AG20443 (cell line): ENCODE data around the gene PTGES2.
A peak's percentile ranks its signal among the peaks of the same experiment; 100 is the strongest.

Source experiments
- DNase-seq: peaks from one replicate; pipeline ENCODE4 v3.0.0; 2012; ENCODE audit warnings: low spot score, mixed read lengths

Gene PTGES2

DNA sequence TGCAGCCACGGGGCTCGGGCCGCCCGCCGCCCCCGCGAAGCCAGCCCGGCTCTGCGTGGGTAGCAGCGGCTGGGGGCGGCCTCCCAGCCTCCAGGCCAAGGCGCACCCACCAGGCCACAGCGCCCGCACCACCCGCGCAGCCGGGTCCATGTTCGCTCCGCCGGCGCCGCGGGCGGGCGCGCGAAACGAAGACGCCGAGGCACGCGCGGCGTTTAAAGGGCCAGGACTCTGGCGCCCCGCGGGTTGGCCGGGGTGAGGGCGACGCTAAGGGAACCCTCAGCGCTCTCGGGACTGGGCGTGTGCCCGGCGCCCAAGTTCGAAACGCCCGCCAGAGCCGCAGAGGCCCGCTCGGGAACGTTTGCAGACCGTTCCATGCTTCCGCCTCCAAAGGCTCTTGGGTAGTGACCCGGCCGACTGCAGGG is at the start of gene PTGES2:
Gene PTGES2 (minus strand): TSS at position 162 of the 422 bp plus-strand sequence. CDS start 12 bp downstream, at position 150.
- peak; percentile 91 for DNase-seq

GRCh38 chr9:128175726-128176125 is 48.2 kb upstream of the PTGES2 start:
- no peak for DNase-seq

DNA sequence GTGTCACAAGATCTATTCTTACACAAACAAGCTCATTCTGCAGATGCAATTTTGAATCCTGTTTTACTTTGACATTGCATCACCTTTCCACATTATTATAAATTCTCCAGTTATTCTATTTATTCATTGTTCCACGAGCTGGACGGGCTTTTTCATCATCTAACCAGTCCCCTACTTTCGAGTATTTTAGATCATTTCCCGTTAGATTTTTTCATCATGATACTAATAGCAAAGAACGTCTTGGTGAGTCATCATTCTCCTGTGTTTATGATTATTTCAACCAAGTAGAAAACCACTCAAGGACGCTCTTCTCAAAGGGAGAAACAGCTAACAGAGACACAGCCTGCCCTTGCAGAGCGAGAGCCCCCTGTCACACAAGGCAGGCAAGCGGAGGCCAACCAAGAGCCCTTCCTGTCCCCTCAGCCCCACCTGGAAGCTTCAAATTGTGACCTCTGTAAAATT is 47.6 kb upstream of the PTGES2 start:
- no peak for DNase-seq

GRCh38 chr9:128174062-128174461 is 46.5 kb upstream of the PTGES2 start:
- DNase-seq: no peak

DNA sequence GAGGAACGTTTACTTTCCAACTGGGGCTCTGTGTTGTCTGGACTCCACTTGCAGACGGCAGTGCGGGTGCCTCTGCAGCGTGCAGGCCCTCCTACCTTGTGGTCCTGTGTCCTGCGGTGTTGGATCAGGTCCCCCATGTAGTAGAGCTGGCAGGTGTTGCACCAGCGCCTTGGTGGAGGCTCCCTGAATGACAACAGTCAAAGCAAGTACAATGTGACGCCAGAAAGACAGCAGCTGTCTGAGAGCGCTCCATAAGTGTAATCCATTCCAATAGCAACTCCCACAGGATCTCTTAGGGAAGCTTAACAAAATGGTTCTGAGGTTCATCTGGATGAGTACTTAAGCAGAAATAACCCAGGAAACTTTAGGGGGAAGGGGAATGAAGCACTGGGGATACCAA is 42.4 kb upstream of the PTGES2 start:
- no peak for DNase-seq

GRCh38 chr9:128169492-128169891 is 42.0 kb upstream of the PTGES2 start:
- DNase-seq: no peak

DNA sequence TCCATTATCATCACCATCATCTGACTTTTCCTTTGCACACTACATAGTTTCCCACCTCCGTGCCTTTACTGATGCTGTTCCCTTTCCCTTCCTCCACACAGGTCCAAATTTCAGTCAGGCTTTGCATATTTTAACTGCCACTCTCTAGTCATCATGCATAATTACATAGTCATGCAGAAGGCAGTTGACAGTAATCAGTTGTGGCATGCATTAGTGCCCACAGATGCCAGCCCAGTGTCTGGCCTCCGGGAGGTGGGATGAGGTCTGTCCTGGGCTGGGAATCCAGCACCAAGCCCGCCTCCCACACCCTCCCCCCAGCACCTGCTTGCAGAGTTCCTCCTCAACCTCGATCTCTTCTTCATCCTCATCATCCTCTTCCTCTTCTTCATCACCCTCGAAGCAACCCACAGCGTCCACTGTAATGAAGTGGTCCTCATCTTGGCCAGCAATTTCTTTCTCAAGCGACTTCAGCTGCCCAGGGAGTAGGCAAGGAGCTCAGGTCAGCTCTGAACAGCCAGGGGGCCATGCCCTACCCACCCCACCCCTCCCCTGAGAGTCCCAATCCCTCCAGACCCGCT is 41.3 kb upstream of the PTGES2 start:
- no peak for DNase-seq

GRCh38 chr9:128167209-128167608 is 39.7 kb upstream of the PTGES2 start:
- DNase-seq: no peak

- no peak for DNase-seq
These were observed 38.6 kb upstream of the PTGES2 start for GRCh38 chr9:128166169-128166568.

DNA sequence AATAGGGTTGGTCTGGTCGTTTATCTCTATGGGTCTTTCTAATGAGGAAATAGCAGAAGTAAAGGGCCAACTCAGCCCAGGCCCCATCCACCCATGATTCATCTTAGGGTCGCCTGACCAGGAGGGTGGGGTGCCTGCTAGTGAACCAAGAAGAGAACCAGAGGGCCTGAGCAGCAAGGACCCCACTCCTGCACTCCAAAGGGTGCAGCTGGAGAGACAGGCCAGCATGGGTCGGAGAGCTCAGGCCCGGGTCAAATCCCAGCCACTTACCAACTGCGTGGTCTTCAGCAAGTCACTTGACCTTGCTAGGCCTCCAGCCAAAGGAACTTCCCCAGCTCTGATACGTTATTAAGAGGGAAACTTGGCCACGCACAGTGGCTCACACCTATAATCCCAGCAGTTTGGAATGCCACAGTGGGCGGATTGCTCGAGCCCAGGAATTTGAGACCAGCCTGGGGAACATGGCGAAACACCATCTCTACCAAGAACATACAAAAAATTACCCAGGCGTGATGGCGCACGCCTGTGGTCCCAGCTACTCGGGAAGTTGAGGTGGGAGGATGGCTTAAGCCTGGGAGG is 36.9 kb upstream of the PTGES2 start:
- no peak for DNase-seq

GRCh38 chr9:128163523-128164306 is 36.2 kb upstream of the PTGES2 start:
- no peak for DNase-seq

- DNase-seq: no peak
These were observed 35.5 kb upstream of the PTGES2 start for GRCh38 chr9:128163027-128163515.

DNA sequence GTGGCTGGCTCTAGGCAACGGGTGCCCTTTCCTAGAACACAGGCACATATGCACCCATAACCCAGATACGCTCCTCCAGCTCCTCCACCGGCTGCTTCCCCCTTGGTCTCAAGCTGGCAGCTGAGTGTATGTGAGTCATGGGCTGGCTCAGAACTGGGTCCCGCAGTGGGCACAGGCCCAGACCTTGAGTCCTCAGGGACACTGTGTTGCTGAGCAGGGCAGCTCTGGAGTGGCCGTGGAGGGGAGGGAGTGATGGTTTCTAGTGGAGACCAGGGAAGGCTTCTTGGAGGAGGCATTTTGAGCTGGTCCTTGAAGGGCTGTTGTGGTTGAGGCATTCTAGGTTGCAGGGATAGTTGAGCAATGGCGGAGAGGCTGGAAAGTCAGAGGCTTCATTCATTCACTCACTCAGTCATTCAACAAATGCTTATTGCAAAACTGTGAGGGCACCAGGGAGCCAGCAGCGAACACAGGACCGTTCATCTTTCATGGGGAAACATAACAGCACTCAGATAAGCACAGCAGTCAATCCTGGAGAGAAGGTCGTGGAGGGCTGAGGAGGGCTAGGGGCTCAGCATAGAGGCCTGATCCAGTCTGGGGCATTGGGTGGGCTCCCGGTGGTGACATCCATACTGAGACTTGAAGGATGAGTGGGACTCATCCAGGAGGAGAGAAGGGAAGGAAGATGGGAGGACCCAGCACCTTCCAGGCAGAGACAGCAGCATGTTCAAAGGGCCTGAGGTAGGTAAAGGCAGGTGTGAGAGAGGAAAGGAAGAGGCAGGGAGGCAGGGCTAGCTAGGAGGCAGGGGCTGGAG is 34.9 kb upstream of the PTGES2 start:
- peak; percentile 39 for DNase-seq

GRCh38 chr9:128161215-128161902 is 33.8 kb upstream of the PTGES2 start:
- DNase-seq: no peak

DNA sequence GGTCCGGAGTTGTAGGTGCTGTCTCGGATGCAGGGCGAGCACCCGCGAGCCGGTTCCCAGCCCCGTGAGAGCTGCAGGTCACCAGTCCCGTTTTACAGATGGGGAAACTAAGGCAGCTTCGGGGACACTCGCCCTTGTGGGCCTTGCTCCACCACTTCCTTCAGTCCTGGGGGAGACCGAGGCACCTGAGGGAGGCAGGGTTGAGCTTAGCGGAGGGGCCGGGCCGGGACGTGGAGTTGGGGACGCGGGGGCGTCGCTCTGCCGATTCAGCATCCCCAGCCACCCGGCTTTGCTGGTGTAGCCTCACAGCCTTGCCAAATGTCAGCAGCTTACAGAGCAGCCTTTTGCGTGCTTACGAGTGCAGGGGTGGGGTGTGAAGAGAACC is 33.1 kb upstream of the PTGES2 start:
- peak; percentile 55 for DNase-seq

DNA sequence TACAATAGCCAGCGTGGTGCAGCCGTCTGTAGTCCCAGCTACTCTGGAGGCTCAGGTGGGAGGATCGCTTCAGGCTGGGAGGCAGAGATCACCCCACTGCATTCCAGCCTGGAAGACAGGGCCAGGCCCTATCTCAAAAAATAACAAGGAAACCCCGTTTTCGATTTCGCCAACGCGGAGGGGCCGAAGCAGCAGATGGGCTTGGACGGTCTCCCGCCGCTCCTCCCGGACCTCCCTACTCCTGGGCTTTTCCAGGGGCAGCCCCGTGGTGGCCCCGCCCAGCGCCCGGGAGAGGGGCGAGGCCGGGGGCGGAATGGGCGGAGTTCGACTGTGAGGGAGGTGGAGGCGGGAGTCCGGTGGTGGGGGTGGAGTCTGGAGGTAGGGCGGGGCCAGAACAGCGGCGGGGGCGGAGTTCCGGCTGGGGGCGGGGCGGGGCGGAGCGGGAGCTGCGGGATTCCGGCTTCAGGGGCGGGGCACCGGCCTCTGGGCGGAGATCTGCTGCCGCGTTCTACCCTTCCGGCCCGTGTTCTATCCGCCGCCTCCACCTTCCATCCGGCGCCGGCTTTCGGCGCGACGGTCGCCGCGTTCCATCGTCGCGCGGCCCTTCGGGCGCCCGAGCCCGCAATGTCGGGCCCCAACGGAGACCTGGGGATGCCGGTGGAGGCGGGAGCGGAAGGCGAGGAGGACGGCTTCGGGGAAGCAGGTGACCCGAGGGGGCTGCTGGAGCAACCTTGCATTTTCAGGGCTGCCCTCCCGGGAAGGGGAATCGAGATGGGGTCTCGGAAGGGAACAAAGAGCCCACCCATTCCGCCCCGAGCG is 32.5 kb upstream of the PTGES2 start, which contains the start of gene BBLN:
Gene BBLN (plus strand): TSS at position 482 of the 819 bp plus-strand sequence. CDS start 143 bp downstream, at position 625.
- peak; percentile 100 for DNase-seq

GRCh38 chr9:128159522-128159783 is 31.9 kb upstream of the PTGES2 start:
- no peak for DNase-seq

DNA sequence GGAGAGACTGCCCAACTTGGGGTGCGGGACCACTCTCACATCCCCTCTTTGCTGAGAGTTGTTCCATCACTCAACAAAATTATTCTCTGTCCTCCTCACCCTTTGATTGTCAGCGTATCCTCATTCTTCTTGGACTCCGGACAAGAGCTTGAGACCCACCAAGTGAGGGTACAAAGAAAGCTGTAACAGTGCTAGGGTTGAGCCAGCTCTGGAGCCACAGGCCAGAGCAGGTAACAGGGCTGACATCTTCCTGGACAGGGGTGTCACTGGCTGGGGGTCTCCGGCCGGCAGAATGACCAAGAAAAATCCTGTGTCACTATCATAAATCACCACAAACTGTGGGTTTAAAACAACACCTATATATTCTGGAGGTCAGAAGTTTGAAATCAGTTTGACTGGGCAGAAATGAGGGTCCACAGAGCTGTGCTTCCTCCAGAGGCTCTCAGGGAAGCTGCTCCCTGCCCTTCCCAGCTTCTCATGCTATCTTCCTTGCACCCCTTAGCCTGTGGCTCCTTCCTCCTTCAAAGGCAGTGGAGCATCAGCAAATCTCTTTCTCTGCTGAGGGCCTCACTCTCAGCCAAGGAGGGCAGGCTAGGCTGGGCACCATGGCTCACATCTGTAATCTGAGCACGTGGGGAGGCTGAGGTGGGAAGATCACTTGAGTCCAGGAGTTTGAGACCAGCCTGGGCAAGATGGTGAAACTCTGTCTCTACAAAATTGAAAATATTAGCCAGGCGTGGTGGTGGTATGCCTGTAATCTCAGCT is 28.4 kb upstream of the PTGES2 start:
- no peak for DNase-seq

GRCh38 chr9:128153947-128154695 is 26.6 kb upstream of the PTGES2 start:
- no peak for DNase-seq
